Sigmoid colon (tissue), 7 donors: ENCODE measurements around the gene KCNH3. TPM values are rescaled to one million over a fixed set of nuclear protein-coding genes. Genes with fewer than 3 reads are reported as not detected.
"Not testable (repeated sequence)": the region's sequence is repeated elsewhere in the genome, so short reads cannot be mapped to it uniquely, and the experiment has no call there.

Experiments
- DNase-seq: peaks from one replicate; pipeline ENCODE4 v3.0.0-alpha.2; 2019
- H3K27ac ChIP-seq, 4 donors: fragments of 200-600 bp; sonication (generic); one replicate each; pipeline ENCODE4 v1.5.1; 2016 to 2019; ENCODE audit warnings: mild to moderate bottlenecking in 1 of 4
- H3K27me3 ChIP-seq, 3 donors: fragments of 200-600 bp; sonication (generic); one replicate each; pipeline ENCODE4 v1.5.1; 2019; ENCODE audit warnings: mild to moderate bottlenecking in 1 of 3
- H3K36me3 ChIP-seq, 4 donors: fragments of 200-600 bp; sonication (generic); one replicate each; pipeline ENCODE4 v1.5.1; 2016 to 2019
- H3K4me1 ChIP-seq, 4 donors: fragments of 200-600 bp; sonication (generic); one replicate each; pipeline ENCODE4 v1.5.1; 2017 to 2019
- H3K4me3 ChIP-seq, 4 donors: fragments of 200-600 bp; sonication (generic); one replicate each; pipeline ENCODE4 v1.5.1; 2017 to 2019; ENCODE audit warnings: mild to moderate bottlenecking in 2 of 4, moderate library complexity in 1 of 4
- H3K9me3 ChIP-seq, 4 donors: fragments of 200-600 bp in 3 of 4; sonication (generic) in 3 of 4; one replicate each; pipeline versions ENCODE4 v1.5.1 to v1.6.1; 2013 to 2019
- CTCF ChIP-seq, 4 experiments: fragments of 450-650 bp in 3 of 4; fragments of 200-600 bp in 1 of 4; IDR thresholded peaks; one replicate each; pipeline ENCODE4 v1.5.1; 2016 to 2019; ENCODE audit warnings: antibody characterized with exemption in 4 of 4, mild to moderate bottlenecking in 3 of 4, moderate library complexity in 2 of 4
- EP300 ChIP-seq, 4 donors: sonication (generic); formaldehyde crosslinking; IDR thresholded peaks; one replicate each; pipeline ENCODE4 v1.6.1; 2017; ENCODE audit warnings: antibody characterized with exemption in 4 of 4
- POLR2A ChIP-seq, 2 donors: fragments of 450-650 bp; IDR thresholded peaks; one replicate each; pipeline ENCODE4 v1.6.1; 2016; ENCODE audit warnings: antibody characterized with exemption in 2 of 2, mild to moderate bottlenecking in 2 of 2, moderate library complexity in 2 of 2
- POLR2AphosphoS5 ChIP-seq, 4 donors: sonication (generic); formaldehyde crosslinking; IDR thresholded peaks; one replicate each; pipeline ENCODE4 v1.6.1; 2017; ENCODE audit warnings: antibody characterized with exemption in 4 of 4
- WGBS, 2 donors: extraction: QIAGEN DNeasy Blood & Tissue Kit; methylation state at CpG; one replicate each; pipeline ENCODE4 v1.1.7; 2013; 5-methylcytosine and 5-hydroxymethylcytosine counted together
- intact Hi-C: fragments of 100-400 bp; cut with DNase I; formaldehyde crosslinking; loops from one replicate; pipeline ENCODE4 v1.15.1; 2023
- polyA plus RNA-seq, 3 donors: library from polyadenylated mRNA; stranded (reverse); fragments of 200-250 nt; gene quantifications; one replicate each; pipeline ENCODE4 v1.2.3, GENCODE V29; 2013
- total RNA-seq, 4 donors: library from RNA; depleted of rRNA; stranded (reverse); fragments of >200 nt; gene quantifications; one replicate each; pipeline ENCODE4 v1.1.0, GENCODE V29; 2016
- donor health status: healthy with polysubstance abuse.
- donor health status: Bipolar disorder and iron deficiency.
- donor health status: healthy.

KCNH3 gene
- total and polyA plus RNA-seq, 7 donors, result 0.14 to 0.83 (median 0.36) TPM; not detected in 4

- Histone ChIP-seq H3K4me3 (no peak overlapping the region), H3K4me1 (no peaks in the 10 kb centered on the region), H3K9me3 (no peaks in the 10 kb centered on the region), H3K27me3 (peaks cover 1 to 27% (median 2%) of the 10 kb centered on the region in 3 donors), H3K27ac (no peak overlapping the region), H3K36me3 (peaks cover 0 to 8% (median 0%) of the 10 kb centered on the region in 4 donors)
- TF ChIP-seq EP300 (IDR thresholded peaks at IDR 0.05) (no peak), POLR2A (IDR thresholded peaks at IDR 0.05) (no peak), CTCF (IDR thresholded peaks at IDR 0.05) (no peak), POLR2AphosphoS5 (IDR thresholded peaks at IDR 0.05) (no peak)
- WGBS, 2 donors, result 18 to 70% methylated on average over 2 of the region's 2 CpGs
- DNase-seq, result no peak
- intact Hi-C loops, result no loop called here
These were observed 7.1 kb upstream of the KCNH3 start for GRCh38 chr12:49531745-49532144.

- Histone ChIP-seq H3K4me1 (peaks cover 0 to 12% (median 11%) of the 10 kb centered on the region in 4 donors), H3K4me3 (no peak overlapping the region), H3K9me3 (no peaks in the 10 kb centered on the region), H3K27me3 (peaks cover 10 to 43% (median 18%) of the 10 kb centered on the region in 3 donors), H3K27ac (no peak overlapping the region), H3K36me3 (no peaks in the 10 kb centered on the region)
- 59 to 87% methylated on average over 10 of the region's 10 CpGs for WGBS, 2 donors
- intact Hi-C loops, result no loop called here
- DNase-seq, result peak; percentile 24
- TF ChIP-seq POLR2A (IDR thresholded peaks at IDR 0.05) (no peak), CTCF (IDR thresholded peaks at IDR 0.05) (no peak), POLR2AphosphoS5 (IDR thresholded peaks at IDR 0.05) (no peak), EP300 (IDR thresholded peaks at IDR 0.05) (no peak)
These were observed 5.5 kb upstream of the KCNH3 start for GRCh38 chr12:49533331-49533730.

GRCh38 chr12:49534122-49534521 lies 4.7 kb upstream of the KCNH3 start:
- intact Hi-C loops, H3K27ac ChIP-seq, H3K9me3 ChIP-seq, H3K36me3 ChIP-seq, H3K4me3 ChIP-seq: not testable (repeated sequence)
- H3K4me1 ChIP-seq, result peaks cover 0 to 18% (median 18%) of the 10 kb centered on the region in 4 donors
- peaks cover 18 to 51% (median 24%) of the 10 kb centered on the region in 3 donors for H3K27me3 ChIP-seq
- 87 to 88% methylated on average over 5 of the region's 5 CpGs for WGBS, 2 donors
- peak; percentile 25 for DNase-seq

- TF ChIP-seq EP300 (IDR thresholded peaks at IDR 0.05), result no peak
- no peak for TF ChIP-seq POLR2AphosphoS5 (IDR thresholded peaks at IDR 0.05)
- TF ChIP-seq POLR2A (IDR thresholded peaks at IDR 0.05), result no peak
- no peak for TF ChIP-seq CTCF (IDR thresholded peaks at IDR 0.05)
- DNase-seq, result peak; percentile 37
- Histone ChIP-seq H3K27ac (no peak overlapping the region), H3K4me3 (no peak overlapping the region), H3K4me1 (peaks cover 0 to 23% (median 18%) of the 10 kb centered on the region in 4 donors), H3K27me3 (peaks cover 25 to 58% (median 31%) of the 10 kb centered on the region in 3 donors), H3K9me3 (no peaks in the 10 kb centered on the region), H3K36me3 (no peaks in the 10 kb centered on the region)
- intact Hi-C loops, result no loop called here
- WGBS, 2 donors, result 81 to 83% methylated on average over 13 of the region's 13 CpGs
These were observed 4.0 kb upstream of the KCNH3 start for GRCh38 chr12:49534731-49535278.

- H3K4me1 ChIP-seq, result peaks cover 0 to 23% (median 18%) of the 10 kb centered on the region in 4 donors
- H3K36me3 ChIP-seq, result no peaks in the 10 kb centered on the region
- H3K4me3 ChIP-seq, result no peak overlapping the region
- intact Hi-C loops, result no loop called here
- no peak overlapping the region for H3K27ac ChIP-seq
- peak; percentile 46 for DNase-seq
- peaks cover 25 to 66% (median 39%) of the 10 kb centered on the region in 3 donors for H3K27me3 ChIP-seq
- TF ChIP-seq POLR2A (IDR thresholded peaks at IDR 0.05), result no peak
- no peak for TF ChIP-seq POLR2AphosphoS5 (IDR thresholded peaks at IDR 0.05)
- TF ChIP-seq CTCF (IDR thresholded peaks at IDR 0.05), result no peak
- TF ChIP-seq EP300 (IDR thresholded peaks at IDR 0.05), result no peak
- H3K9me3 ChIP-seq, result no peaks in the 10 kb centered on the region
- 93% methylated on average over 6 of the region's 6 CpGs for WGBS, 2 donors
These were observed 2.8 kb upstream of the KCNH3 start for GRCh38 chr12:49535921-49536525.
